ENCODE measurements around the gene DHX8.

GRCh38 chr17:43444223-43445008 is 39.4 kb upstream of the DHX8 start:
- TF ChIP-seq, protein P1, sequence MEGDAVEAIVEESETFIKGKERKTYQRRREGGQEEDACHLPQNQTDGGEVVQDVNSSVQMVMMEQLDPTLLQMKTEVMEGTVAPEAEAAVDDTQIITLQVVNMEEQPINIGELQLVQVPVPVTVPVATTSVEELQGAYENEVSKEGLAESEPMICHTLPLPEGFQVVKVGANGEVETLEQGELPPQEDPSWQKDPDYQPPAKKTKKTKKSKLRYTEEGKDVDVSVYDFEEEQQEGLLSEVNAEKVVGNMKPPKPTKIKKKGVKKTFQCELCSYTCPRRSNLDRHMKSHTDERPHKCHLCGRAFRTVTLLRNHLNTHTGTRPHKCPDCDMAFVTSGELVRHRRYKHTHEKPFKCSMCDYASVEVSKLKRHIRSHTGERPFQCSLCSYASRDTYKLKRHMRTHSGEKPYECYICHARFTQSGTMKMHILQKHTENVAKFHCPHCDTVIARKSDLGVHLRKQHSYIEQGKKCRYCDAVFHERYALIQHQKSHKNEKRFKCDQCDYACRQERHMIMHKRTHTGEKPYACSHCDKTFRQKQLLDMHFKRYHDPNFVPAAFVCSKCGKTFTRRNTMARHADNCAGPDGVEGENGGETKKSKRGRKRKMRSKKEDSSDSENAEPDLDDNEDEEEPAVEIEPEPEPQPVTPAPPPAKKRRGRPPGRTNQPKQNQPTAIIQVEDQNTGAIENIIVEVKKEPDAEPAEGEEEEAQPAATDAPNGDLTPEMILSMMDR (IDR thresholded peaks at IDR 0.05) = no peak
- TF ChIP-seq POLR2AphosphoS5 (IDR thresholded peaks at IDR 0.05) = no peak
- no peak for TF ChIP-seq POLR2A (IDR thresholded peaks at IDR 0.05; ENCODE audit: low read depth)
- TF ChIP-seq EP300 (IDR thresholded peaks at IDR 0.05) = no peak

Data from esophagus muscularis mucosa (tissue), 4 donors.